DMS114 treated with DMSO at 0.1 percent for 48 hours (cell line): Measurements from ENCODE around the gene CPXM1.
A peak's percentile ranks its signal among the peaks of the same experiment; 100 is the strongest.
"Not testable (repeated sequence)": the region's sequence is repeated elsewhere in the genome, so short reads cannot be mapped to it uniquely, and the experiment has no call there.

Experiments
- DNase-seq: peaks from one replicate; lab custom pipeline; 2025; ENCODE audit not compliant: unreplicated experiment; lab: John Stamatoyannopoulos, UW

The CPXM1 gene

DNA sequence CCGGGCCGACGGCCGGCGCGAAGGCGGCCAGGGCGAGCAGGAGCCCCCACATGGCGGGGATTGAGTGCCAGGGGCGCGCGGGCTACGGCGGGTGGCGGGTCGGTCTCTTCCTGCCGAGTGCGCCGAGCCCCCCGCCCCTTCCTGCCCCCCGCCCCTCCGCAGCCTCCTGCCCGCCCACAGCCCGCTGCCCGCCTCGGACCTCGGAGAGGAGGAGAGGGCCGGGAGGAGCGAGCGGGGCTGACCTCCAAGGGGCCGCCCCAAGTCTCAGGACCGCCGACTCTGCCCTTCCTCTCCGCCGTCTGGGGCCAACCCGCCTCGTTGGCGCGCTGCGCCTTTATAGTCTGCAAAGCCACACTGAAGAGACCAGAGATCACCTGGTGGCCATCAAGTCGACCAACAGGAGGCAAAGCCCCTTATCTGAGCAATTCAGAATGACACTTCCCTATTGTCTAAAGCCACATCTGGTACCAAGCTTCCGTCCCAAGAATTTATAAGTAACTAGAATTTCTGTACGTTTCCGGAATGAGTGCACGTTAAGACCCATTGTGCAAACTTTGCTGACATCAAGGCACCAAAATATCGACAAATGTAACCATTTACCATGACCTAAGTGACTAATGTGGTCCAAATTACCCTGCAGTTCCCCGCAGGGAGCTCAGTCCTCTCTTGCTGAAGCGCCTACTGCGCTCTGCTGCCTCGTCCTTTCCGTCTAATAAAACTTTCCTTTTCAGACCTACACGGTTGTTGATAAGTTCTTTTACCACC lies at the start of gene CPXM1:
CPXM1 (minus strand) TSS at position 107 of the 765 bp plus-strand sequence; CDS start at position 52, 55 bp downstream.
- DNase-seq = no peak

DNA sequence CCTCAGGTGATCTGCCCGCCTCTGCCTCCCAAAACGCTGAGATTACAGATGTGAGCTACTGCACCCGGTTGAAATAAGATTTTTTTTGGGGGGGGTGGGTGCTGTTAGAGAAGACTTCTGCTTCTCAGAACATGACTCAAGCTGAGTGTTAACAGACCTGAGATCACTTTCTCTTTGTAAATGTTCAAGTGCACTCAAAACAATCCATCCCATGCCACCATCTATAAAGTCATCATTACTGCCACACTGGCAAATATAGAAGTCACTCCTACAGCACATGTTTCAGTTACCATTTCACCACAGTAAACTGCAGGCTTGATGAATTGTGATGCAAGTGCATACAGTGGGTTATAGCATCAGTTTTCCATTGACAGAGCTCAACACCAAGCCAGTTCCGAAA lies 49.1 kb upstream of the CPXM1 start:
- DNase-seq = no peak

DNA sequence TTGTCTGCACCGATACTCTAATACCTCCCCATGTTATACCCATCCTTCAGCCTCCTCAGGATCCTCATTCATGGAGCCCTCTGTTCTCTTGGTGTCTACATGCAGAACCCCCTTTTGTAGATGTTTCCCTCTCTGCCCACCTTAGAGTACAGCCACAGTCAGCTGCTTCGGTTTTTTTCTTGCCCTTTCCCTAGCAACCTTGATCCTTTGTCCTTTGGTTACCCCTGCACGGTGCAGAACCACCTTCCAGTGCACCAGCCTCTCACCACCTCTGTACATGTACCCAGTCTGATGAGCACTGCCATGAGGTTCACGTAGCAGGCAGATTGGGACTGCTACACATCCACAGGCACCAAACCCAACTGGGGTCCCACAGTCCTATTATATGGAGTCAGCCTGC lies 47.4 kb upstream of the CPXM1 start:
- no peak for DNase-seq

DNA sequence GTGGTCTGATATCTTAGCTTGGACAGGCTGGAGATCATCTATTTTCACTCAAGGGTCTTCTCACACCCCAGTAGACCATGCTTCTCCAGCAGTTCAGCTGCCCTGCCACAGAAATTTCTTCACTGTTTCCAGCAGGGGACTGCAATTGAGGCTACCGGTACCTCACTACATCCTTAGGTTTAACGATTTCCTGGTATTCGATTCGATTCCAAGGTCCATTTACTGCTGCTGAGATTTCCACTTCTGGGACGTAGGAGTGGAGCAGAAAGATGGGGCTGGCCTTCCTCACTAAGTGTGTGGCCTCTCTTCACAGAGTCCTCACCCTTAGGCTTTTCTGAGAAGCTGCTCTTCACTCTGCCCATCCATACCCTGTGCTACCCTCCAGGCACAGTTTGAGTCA lies 46.3 kb upstream of the CPXM1 start:
- no peak for DNase-seq

DNA sequence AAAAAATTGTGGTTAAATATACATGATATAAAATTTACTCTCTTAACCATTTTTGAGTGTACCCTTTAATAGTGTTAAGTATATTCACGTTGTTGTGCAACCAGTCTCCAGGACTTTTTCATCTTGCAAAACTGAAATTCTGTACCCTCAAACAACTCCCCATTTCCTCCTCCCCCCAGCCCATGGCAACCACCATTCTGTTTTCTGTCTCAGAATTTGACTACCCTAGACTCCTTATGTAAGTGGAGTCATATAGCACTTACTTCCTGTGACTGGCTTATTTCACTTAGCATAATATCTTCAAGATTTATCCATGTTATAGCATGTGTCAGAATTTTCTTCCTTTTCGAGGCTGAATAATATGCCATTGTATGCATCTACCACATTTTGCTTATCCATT lies 45.2 kb upstream of the CPXM1 start:
- no peak for DNase-seq

DNA sequence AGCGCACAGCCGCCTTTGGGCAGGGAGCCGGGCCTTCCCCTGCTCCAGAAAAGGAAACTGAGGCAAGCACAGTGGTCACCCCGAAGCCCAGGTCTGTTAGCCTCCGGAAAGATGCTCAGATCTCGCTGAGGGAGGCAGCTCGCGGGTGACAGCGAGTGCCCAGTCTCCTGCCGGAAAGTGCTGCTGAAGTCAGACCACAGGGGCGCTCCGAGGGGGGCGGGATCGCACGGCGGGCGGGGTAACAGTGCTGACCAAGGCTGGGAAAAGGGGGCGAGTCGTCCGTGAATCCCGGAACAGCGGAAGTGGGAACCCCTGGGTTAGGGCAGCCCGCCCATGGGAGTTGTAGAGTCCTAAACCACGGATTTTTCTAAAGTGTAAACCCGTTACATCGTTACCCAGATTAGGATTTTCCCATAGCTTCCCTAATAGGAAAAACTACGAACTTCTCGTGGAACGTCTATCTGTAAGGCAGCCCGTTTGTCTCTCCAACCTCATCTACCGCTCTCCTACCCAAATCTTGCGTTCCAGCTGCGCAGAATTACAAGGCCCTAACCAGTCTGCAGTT lies 40.6 kb upstream of the CPXM1 start:
- DNase-seq = peak; percentile 51

DNA sequence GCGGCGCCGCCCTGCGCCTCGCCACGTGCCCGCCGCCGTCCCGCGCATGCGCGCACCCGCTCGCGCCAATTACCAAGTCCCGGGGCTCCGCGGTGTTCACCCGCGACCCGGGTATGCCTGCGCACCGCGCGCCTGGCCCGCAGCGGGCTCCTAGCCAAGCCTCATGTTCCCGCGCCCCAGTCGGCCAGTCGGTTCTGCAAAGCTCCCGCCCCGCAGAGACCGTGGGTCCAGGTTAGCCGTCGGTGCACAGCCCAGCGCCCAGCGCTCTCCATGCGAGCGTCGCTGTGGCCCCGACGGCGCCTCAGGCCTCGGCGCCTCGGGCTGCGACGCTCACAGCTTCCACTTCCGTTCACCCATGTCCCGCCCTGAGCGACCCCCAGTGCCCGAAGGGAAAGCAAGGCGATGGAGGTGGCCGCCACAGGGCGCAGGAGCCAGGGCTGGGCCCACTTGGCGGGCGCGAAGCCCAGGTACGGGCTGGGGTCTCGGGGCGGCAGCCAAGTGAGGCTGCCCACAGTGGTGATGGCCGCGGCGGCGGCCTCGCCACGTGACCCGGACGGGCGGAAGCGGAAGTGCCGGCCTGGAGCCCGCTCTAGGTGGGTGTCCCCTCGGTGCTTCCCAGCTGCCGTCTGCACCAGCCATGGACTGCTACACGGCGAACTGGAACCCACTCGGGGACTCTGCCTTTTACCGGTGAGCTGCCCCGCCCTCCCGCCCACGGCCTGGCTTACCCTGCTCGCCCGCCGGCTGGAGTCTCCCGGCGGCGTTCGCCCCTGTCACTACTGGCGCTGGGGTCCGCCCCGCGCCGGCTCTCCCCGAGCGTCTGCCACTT lies 39.9 kb upstream of the CPXM1 start, which contains the start of the genes PCED1A and VPS16:
PCED1A (minus strand) TSS at position 518 of the 829 bp plus-strand sequence. CDS start 743 bp downstream, outside the sequence.
VPS16 (plus strand) TSS at position 608 of the 829 bp plus-strand sequence; CDS start at position 638, 30 bp downstream.
- peak; percentile 71 for DNase-seq

DNA sequence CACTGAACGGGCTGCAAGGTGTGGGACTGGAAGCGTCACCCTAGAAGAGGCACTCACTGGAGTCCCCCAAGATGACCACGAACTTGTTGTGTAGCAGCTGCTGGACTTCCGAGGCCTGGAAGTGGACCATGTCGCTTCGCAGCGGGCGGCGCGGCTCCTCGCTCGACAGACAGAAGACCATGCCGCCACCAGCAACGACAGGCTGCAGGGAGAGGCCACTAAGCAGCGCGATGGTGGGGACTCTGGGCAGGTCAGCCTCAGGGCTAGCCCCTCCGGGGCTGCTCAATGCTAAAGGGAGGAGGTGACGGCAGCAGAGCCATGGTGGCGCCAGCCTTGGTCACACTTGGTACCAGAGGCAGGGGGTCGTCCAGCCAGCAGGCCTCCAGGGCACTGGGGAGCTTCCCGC lies 39.3 kb upstream of the CPXM1 start:
- DNase-seq = no peak

DNA sequence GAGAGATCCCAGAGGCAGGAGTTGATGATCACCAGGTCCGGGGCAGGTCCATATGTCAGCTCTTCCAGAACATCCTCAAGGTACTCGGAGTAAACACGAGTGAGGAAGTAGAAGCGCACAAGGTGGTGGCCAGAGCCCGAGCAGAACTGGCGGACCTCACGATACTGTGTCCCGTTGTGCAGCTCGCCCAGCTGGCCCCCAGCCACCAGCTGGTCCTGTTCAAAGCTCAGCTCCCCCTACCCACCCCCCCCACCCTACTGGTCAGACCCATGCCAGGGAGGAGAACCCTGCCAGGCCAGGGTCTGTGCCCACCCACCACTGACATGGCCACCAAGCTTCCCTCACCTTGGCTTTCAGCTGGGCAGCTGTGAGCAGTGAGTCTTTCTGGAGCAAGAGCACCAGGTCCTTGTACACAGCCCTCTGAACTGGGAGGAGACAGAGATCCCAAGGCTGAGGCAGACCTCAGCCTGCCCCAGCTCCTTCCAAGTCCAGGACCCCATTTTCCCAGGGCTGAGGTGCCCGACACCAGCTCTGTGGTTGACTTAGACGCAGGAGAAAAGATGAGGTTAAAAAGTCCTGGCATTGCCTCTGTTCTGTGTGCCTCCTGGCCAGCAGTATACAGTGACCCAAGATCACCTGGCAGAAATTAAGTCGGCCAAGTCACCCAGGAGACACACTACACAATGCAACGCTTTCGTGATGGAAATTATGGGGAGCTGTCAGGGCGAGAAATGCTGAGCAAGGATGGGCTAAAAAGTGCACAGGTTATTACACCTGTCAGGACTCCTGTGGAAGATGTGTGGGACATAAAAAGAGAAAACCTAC lies 38.6 kb upstream of the CPXM1 start:
- DNase-seq = no peak

DNA sequence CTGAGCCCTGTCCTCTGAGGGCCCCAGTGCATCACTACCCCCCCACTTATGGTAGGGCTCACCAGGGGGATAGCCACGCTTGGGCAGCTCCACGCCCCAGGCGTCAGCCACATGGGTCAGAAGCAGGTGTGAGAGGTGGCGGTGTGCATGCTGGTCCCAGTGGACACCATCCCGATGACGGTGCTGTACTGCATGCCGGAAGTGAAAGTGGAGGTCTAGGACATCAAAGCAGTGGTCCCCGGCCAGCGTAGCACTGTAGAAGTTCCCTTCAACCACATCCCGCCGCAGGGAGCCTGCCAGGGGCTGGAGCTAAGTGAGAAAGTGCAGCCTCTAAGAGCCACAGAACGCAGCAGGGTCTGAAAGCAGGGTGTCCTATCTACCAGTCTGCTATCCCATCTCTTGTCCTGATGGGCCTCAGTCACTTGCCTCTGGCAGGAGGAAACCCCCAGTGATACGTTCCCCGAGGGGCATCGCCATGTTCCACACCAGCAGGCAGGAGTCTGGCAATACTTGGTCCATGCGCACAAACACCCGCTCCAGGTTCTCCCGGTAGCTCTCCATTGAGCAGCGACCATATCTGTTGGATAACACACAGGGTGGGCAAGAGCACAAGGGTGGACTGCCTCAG lies 37.9 kb upstream of the CPXM1 start:
- DNase-seq = no peak

DNA sequence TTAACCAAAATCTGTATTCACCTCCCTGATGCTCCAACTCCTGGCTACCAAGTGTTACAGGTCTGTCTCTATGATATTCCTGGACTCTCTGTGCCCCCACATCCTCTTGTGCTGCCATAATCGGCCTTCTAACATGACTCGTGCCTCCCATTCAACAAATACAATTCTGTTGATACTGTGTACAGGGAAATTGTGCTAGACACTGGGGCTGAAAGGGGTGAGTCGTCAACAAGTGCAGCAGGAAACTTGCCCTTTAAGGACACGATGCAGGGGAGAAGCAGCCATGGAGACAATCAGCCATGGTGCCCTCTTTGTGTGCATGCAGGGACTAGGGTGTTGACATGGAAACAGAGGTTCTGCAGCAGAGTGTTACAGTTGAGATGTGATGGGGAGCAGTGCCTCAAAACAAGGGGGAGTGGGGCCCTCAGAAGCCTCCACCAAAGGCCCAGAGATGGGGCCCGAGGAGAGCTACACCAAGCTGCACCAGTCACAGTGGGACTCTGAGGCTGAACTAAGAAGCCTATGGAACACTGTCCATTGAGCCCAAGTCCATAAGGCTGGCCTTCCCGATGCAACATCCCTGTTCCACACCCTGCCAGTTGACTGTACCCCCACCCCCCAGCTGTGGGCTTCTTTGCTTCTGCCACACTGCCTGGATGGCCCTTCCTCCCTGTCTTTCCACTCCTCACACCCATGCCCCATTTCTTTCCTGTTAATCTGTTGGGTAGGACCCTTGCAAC lies 37.0 kb upstream of the CPXM1 start:
- DNase-seq = no peak

DNA sequence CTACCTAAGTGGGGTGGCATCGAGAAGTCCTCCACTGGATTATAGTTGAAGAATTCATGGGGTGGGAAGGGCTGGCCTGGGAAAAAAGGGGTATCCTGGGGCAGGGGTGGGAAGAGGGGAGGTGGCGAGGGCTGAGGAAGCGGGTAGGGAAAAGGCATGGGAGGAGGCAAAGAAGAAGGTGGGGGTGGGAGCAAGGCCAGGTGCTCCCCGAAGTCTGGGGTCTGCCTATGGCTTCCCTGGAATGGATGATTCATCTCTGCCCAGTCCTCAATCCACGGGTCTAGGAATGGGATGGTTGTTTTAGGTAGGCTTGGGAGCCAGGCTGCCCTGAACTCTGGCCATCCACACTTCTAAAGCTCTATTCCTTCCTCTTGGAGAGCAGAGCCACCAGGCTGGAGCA lies 35.6 kb upstream of the CPXM1 start:
- no peak for DNase-seq

DNA sequence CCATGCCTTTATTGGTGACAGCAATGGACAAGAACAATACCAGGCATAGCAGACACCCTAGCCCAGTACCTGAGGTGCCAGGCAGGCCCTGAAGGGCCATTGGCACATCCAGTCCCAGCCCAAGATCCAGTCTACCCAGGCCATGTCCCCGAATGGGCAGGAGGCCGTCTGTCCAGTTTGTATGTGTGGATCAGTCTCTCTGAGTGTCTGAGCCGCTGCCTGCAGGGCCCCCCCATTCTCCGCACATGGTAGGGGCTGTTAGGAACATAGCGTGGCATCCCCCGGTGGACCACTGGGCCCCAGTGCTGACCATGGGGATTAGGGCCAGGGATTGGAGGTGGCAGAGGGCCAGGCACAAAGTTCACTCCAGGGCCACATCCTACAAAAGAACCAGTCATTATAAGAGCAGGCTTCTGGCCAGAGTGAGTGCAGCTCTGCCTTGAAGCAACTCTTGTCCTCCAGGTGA lies 34.9 kb upstream of the CPXM1 start:
- DNase-seq = no peak

DNA sequence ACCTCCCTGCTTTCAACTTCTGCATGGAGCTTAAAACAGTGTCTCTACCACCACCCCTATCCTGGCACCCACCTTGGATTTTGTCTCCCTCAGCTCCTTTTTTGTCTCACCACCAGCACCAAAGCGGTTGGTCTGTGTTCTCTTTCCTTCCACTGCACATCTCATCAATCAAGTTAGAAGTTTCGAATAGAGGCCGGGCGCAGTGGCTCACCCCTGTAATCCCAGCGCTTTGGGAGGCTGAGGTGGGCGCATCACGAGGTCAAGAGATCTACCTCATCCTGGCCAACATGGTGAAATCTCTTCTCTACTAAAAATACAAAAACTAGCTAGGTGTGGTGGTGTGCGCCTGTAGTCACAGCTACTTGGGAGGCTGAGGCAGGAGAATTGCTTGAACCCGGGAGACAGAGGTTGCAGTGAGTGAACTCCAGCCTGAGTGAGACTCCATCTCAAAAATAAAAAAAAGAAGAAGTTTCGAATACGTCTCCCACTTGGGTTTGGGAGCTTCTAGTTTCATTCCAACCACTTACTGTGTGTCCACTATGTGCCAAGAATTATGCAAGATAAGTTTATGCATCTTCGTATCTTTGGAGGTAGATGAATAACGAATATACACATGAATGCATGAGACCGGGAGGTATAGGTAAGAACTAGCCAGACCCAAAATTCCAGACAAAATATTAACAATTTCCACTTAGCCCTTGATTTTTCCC lies 34.1 kb upstream of the CPXM1 start:
- no peak for DNase-seq

DNA sequence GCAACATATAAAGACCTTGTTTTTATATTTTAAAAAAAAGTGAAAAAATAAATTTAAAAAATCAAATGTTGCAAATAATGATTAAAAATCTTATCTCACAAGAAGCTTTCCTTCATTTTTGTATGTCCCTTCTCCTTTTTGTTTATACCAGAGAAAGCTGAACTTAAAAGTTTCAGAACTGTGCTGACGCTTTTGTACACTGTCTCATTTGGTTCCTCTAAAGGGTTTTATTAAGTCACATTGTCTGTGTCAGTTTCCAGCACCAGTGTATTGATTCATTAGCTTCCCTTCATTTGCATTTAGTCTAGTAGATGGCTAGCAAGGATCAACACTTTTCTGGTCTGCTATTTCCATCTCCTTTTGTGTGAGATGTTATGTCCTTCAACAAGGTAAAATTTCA lies 33.3 kb upstream of the CPXM1 start:
- no peak for DNase-seq

DNA sequence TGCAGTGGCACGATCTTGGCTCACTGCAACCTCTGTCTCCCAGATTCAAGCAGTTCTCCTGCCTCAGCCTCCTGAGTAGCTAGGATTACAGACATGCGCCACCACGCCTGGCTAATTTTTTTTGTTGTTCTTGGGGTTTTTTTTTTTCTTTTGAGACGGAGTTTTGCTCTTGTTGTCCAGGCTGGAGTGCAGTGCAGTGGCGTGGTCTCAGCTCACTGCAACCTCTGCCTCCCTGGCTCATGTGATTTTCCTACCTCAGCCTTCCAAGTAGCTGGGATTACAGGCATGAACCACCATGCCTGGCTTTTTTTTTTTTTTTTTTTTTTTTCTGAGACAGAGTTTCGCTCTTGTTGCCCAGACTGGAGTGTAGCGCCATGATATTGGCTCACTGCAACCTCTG lies 30.8 kb upstream of the CPXM1 start:
- not testable (repeated sequence) for DNase-seq

DNA sequence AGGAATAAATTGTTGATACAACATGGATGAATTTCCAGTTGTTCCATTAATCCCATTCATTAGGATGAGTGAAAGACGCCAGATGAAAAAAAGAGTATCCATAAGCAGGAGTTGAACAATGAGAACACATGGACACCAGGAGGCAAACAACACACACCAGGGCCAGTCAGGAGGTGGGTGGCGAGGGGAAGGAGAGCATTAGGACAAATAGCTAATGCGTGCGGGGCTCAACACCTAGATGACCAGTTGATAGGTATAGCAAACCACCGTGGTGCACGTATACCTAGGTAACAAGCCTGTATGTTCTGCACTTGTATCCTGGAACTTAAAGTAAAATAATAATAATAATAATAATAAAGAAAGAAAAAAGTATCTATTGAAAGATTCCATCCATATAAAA lies 28.9 kb upstream of the CPXM1 start:
- no peak for DNase-seq

DNA sequence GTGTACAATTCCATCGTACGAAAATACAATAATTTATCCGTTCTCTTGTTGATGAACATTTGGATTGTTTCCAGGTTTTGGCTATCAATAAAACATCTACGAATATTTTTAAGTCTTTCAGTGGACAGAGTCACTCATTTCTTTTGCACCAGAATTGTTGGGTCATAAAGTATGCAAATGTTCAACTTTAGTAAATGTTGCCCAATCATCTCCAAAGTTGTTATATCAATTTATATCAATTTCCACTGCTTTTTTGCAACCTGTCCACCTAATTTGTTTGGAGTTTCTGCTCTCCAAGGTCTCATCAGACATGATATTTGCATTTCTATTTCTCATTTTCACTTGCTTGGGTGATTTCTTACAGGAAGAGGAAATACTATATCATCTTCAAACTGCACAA lies 26.2 kb upstream of the CPXM1 start:
- no peak for DNase-seq

DNA sequence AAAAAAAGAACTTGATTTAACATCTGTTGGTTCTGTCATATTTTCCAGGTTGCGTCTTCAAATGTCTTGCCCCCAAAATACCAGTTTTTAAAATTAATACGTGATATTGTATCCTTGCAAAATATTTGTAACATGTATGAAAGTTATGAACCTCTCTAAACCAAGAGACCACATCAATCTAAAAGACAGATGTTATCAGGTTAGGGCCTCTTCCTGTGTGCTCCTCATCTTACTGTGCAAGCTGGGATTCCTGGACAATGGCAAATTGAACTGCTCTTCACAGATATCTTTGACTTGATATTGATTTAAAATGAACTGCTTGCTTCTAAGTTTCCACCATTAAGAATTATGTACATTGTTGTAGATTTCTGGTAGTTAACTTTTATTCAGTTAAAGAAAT lies 25.3 kb upstream of the CPXM1 start:
- no peak for DNase-seq
